Stimulated activated CD8-positive, alpha-beta memory T cell treated with anti-CD3 and anti-CD28 coated beads, Interleukin-7, amount 100 ng/mL, for 1 hour (primary cell): ENCODE results near the gene PRKCD.
A peak's percentile ranks its signal among the peaks of the same experiment; 100 is the strongest.

Experiments used
- DNase-seq, 2 donors: peaks; one replicate each; pipeline ENCODE4 v3.0.0-alpha.2; 2020; ENCODE audit warnings: low read depth in 2 of 2

Gene PRKCD

DNA sequence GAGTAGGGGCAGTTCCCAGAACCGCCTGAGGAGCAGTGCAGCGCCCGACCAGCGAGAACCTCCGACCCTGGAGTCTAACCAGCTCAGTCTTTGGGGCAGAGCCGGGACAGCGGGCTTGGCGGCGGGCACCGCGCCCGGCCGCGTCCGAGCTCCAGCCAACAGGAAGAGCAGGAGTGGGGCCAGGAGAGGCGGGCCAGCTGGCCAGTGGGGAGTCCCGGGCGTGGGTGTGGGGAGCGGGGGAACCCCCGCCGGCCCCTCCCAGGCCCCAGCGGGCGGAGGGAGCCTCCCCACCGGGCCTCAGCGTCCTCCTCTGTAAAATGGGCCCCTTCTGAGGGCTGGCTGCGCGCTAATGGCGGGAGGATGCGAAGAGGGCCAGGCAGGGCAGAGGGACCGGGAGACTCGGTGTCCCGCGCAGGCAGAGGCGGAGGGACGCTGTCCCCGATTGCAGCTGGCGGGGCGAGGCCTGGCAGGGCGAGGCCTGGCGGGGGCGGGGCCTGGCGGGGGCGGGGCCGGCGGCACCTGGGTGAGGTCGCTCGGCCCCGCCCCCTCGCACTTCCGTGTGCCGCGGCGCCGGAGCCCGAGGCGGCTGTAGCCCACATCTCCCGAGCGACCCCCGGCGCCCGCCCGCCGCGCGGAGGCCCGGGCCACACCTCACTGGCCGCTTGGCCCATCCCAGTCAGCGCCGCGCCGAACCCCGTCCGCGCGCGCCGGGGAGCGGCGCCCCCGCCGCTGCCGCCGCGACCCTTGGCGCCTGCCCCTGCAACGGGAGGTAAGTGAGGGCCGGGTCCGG lies at the start of gene PRKCD:
Gene PRKCD (plus strand): TSS at position 550 of the 790 bp plus-strand sequence. CDS start 17,214 bp downstream, outside the sequence.
- DNase-seq = peak; percentile 55 to 58

DNA sequence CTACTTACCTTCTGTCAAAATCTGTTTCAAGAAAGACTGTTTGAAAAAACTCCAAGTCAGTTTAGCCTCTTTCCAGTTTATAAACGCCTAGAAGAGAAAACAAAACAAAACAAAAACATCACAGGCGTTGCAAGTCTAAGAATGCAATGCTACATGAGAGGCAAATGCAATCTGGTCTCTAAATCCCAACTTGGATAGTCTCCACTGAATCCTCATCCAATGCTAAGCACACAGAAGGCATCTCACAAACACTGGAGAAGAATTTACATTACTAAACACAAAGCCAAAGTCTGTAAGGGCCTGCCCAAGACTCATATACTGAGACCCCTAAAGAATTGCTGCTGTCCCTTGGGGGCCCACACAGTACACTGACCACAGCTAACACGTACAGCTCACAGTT lies 49.2 kb upstream of the PRKCD start:
- DNase-seq = no peak

DNA sequence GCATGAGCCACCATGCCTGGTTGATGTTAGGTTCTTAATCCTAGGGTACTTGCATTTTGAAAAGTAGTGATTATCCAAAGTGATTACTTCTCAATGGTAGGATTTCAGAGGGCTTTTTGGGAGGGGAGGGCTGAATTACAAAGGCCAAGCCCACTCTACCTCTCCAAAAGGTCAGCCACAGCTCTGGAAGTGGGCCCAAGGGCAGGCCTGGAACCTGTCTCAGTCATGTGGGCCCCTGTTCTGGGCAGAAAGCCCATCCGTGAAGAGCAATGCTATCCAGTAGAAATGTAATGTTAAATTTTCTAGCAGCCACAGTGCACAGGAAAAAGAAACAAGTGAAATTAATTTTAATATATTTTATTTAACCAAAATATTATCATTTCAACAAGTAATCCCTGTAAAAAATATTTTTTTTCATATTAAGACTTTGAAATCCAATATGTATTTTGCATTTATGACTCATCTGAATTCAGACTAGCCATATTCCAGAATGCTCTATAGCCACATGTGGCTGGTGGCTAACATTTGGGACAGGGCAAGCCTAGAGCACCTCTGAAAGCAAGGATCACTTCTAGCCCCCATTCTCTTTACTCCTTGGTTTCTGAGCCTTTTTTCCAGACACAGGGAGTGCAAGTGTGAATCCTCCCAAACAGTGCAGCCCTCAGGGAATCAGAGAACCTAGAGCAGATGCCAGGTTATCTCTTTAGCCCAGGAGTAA lies 47.6 kb upstream of the PRKCD start:
- no peak for DNase-seq

DNA sequence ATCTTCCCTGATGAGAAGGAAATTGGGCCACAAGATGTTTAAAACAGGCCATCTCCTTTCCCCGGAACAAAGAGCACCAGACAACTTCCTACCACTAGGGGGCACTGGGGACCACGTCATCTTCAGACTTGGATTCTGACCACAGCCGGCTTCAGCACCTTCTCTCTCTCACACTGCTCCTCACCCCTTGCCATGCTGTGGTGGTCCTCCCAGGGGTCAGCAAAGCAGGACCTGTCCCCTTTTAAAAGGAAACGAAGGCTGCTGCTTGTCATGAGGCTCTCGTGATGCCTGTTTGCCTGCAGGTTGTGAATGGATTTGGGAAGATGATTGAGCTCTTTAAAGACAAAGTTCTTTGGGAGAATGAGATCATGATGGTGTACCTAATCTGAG lies 47.0 kb upstream of the PRKCD start:
- DNase-seq = peak; percentile 58 to 71

DNA sequence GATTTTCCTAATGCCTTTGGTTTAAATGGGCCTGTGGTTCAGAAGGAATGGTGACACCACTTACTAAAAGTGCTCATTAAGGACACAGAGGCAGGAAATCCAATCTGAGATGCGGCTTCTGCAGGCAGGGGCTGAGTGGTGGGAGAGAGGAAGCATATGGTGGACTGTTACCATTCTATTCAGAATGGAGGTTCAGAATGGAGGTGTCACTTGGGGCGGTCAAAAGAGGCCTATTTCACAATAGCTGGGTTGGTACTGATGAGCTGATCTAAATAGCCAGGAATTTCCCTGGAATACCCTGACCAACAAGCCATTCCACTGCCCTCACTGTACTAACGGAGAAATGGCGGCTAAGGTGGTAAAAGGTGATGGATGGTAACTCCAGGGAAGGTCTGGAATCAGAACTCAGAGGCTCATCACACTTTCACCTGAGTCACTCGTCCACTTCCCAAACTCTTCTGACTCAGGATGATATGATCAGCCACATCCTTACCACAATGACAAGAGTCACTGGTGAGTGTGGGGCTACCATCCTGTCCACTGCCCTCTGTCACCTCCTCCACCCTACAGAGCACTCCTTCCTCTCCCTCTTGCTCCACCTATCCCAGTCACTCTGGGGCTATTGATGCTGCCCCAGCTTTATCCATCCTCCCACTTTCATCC lies 46.5 kb upstream of the PRKCD start:
- no peak for DNase-seq

DNA sequence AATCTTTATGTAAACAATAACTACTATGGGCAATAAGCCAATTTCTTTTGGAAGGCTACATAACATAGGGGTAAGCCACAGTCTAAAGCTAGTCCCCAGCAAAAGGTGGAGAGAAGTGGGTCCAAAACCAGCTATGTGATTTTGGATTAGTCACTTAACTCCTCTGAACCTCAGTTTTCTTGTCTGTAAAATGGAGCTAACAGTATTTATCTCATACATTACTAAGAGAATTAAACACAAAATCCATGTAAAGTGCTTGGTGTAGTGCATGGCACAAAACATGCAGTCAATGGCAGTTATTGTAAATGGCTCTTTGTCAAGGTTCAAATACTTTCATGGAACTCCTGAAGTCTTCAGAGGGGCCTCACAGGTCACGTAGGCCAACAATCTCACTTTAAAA lies 44.1 kb upstream of the PRKCD start:
- no peak for DNase-seq

DNA sequence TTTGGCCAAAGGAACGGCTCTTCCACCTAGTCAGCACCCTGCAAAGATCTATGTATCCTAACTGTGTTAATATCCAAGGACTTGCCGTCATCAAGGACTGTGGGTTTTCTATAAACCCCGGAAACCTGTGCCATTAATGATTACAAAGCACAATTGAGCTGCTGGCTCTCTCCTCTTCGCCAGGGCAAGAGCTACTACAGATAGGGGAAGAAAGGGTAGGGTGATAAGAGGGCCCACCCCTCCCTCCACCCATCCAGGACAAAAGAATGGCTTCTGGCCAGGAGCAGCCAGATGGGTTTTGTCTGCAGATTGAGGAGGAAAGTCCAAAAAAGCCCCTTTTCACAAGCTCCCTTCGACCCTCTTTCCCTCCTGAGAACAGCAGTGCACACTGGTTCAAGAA lies 40.7 kb upstream of the PRKCD start:
- DNase-seq = no peak

DNA sequence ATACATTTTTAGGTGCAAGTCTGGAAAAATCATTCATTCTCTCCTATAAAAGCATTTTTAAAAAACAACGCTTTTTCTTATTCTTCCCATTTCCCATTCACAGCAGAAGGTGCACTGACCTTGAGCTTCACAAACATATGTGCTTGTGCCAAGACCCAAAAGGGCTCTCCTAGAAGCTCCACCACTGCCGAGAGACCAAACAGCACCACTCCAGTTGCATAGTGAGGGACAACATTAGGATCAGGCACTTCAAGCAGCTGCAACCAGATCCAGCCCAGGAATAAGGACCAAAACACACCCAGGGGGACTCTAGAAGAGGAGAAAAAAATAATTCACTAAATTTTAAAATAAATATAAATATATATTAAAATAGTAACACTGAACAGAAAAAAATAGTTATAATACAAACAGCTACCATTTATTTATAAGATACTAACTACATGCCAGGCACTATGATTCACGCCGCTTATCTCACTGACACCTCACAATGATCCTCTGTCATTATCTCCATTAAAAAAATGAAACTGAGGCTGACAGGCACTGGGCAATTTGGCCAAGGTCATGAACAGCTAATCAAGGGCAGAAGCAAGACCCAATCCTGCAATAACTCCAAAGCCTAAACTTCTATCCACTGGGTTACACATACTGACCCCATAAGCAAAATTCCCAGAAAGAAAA lies 38.6 kb upstream of the PRKCD start:
- DNase-seq = no peak

DNA sequence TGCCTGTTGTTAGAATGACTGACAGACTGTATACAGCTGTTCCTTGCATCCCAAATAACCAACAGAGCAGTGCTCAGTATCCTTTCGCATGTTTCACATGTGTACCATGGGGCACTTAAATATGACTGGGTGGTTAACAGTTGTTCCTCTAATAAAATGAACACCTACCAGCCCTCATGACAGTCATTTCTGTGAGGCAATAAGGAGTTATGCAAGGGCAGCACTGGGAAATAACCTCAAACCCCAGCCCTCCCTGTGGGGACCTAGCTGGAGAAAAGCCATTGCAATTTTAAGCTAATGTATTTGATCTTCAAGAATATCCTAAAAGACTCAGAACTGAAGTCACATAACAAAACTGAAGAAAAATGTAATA lies 38.1 kb upstream of the PRKCD start:
- DNase-seq = no peak

DNA sequence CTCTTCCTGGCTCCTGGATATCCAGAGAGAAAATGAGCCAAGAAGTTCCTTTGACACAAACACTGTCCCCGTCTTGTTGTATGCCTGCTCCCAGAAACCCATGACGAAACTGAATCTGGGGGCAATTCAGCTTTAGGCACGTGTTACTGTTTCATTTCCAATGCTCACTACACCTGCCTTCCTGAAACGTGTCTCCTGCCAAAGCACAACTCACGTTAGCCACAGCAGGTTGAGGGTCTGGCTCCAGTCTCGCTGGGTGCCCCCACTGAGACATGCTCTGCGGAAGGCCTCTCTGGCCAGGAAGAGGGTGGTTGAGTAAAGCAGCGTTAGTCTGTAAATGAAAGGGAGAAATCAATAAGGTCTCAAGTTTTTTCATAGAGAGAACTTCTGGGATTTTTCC lies 37.5 kb upstream of the PRKCD start:
- no peak for DNase-seq

DNA sequence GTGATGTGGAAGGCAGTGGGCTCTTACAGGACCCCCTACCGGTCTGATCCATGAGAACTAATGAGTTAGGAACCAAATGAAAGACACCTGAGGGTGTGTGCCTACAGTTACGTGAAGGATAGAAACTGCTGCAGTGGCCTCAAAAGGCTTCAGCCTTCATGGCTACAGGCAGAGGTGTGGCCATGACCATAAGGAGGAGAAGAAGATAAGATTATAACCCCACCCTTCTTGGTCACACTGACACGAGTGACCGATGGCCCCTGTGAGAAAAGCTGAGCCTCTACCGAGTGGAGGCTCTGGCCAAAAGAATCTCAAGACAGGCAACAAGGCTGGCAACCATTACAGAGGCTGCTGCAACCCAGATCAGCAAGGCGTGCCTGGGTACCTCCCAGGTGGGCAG lies 37.1 kb upstream of the PRKCD start:
- DNase-seq = no peak

DNA sequence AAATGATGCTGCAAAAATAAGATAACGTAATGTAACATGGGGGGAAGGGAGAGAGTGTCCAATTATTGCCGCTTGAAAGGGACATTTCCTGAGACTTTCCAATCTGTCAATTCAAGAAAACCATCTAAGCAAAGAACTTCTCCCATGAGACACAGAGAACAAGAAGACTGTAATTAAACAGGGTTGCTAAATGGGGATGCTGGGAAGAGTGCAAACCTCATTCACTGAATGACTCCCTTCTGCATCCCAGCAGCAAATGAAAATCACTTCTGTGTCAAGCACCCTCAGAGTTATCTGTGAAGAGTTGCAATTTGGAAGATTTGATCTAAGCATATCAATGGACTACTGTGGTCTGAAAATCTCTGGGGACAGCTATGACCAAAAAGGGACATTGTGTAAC lies 34.4 kb upstream of the PRKCD start:
- no peak for DNase-seq

DNA sequence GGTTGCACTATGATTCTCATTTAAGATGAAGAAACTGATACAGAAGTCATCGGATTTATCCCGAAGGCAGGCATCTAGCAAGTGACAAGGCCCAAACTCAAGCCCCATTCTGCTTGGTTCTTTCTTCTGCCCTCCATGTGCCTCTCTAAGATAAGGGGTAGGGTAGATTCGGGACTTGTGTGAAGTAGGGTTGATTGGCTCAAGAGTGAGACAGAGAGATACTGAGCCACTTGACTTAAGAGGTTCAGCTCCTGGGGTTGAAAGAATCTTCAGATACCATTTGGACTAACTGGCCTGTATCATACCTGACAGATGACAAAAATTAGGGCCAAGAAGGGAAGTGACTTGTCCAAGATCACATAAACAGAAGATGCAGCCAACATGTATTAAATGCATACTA lies 31.7 kb upstream of the PRKCD start:
- DNase-seq = no peak

DNA sequence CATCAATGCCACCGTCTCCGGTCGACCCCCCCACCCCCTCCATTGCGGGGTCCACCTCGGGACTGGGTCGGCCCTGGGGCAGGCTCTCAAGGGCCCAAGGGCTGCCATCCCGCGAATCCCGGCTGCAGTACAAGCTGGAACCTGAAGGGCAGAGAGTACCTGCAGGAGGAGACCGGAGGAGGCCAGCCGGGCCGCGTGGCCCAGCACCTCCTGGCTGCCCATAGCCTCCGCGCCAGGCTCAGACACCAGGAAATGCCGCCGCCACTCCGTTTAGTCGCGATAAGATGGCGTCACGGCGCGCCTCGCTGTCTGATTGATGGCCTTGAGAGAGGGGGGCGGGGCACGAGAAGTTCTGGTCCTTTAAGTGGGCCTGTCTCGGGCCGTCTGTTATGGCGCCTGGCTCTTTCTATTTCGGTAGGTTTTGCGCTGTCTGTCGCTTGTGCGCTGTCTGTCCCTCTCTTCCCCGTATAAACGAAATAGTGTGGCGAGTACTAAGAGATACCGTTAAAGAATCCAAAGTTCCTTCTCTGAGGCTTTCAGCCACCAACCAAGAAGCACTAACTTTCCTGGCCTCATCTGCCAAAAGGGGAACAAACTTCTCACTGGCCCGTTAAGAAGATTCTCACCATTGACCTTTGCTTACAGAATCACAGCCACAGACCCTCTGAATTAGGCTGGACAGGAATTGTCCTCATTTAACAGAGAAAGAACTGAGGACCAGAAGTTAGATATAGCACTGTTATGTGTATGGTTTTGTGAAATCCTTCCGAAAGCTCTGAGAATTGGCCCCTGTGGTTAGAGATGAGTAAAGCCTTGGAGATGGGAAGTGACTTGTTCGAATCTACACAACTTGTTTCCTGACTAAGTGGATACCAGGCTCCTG lies 30.6 kb upstream of the PRKCD start, which contains the start of gene RFT1:
Gene RFT1 (minus strand): TSS at position 257 of the 883 bp plus-strand sequence. CDS start 35 bp downstream, at position 222.
- DNase-seq = peak; percentile 97

DNA sequence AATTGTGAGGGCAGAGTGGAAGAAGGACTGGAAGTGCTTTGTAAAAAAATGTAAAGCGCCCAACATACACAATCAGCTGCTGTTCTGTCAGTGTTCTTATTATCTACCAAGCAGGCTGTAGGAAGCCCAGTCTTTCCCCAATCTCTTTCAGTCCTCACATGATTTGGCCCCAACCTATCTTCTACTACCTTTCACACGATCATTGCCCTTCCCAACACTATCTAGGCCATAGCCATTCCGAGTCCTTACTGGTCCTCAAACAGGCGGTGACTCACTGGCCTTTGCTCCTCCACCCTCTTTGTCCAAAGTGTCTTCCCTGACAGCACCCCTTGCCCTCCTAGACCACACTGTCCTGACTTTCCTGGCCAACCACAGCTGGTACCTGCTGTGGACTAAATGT lies 29.9 kb upstream of the PRKCD start:
- no peak for DNase-seq

DNA sequence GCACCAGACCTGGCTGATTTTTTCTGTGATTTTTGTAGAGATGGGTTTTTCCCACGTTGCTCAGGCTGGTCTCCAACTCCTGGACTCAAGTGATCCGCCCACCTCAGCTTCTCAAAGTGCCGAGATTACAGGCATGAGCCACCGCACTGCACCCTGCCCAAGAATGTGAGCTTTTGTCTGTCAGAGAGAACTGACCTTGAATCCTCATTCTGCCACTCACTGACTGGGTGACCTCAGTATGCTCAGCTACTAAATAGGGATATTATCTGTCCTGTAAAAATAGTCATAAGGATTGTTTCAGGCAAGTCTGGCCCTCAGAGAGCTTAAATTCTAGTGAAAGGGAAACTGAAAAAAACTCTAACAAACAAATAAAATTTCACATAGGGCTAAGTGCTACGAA lies 28.7 kb upstream of the PRKCD start:
- no peak for DNase-seq

DNA sequence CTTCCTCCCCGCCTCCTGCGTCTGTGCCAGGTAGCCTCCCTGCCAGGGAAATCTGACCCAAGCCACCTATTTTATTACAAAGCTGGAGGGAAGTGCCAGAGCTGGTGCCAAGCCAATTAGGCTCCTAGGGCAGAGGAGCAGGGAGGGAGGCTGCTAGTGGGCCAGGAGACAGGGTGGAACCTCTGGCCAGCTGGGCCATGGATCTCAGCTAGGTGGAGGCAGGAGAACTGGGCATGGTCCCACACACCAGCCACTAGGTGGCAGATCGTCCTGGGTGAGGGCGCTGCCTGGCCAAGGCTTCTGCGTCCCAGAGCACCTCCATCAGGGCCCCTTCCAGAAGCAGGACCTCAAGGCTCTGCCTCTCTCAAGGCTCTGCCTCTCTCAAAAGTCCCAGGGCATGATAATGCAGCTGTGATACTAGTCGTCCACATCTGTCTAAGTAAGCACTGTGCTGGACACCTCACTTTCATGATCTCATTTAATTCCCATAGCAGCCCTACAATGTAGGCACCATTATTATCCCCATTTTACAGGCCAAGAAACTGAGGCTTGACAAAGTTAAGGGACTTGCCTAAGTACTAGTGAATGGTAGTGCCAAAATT lies 26.3 kb upstream of the PRKCD start:
- peak; percentile 27 to 38 for DNase-seq

DNA sequence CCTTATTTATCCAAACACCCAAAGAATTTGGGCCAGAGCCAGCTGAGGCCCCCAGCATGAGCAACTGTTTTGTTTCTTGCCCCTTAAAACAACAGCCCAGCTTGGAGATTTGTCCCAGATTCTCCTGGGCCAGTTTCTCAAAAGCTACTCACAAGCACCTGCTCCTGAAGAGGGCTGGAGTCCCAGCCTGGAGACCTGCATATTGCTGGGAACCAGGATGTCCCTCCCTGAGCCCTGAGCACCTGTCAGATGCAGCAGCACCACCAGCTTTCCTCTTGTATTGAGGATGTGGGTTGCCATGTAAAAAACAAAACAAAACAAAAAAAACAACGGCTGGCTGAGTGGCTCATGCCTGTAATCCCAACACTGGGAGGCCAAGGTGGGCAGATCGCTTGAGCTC lies 23.8 kb upstream of the PRKCD start:
- no peak for DNase-seq

DNA sequence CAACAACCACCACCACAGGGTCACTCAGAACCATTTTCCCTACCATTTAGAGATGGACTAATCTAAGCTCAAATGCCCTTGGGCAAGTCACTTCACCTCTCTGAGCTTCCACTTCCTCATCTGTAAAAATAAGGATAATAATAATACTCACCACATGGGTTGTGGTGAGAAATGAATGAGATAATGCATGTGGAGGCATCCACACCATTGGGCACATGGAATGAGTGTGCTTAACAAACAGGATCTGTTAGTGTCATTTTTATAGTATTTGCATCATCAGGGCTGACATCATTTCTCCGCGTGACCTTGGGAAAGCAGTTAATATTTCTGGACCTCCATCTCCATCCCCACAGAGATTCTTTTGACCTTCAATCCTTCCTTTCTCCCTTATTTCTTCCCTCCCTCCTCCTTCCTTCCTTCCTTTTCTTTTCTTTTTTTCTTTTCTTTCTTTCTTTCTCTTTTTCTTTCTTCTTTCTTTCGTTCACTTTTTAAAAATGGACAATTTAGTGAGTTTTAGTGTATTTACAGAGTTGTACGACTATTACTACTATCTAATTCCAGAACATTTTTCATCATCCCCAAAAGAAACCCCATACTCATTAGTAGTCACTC lies 23.1 kb upstream of the PRKCD start:
- DNase-seq = no peak
